Psoas muscle (tissue), 8 donors: Measurements from ENCODE around the gene DIPK1A. TPM values are rescaled to one million over a fixed set of nuclear protein-coding genes. Genes with fewer than 3 reads are reported as not detected.

Experiments
- ATAC-seq, 4 donors: fragments of 200-7000 bp; cut with Tn5 transposase; one replicate each; pipeline ENCODE4 v1.9.1; 2020; ENCODE audit warnings: moderate library complexity in 3 of 4, mild to moderate bottlenecking in 2 of 4
- DNase-seq, 2 donors: peaks; one replicate each; pipeline ENCODE4 v3.0.0-alpha.2; 2020
- H3K27ac ChIP-seq: fragments of 200-600 bp; one replicate; pipeline ENCODE4 v1.8.0; 2022
- H3K27me3 ChIP-seq, 3 donors: fragments of 200-600 bp in 1 of 3; one replicate each; pipeline versions ENCODE4 v1.6.1 to v1.8.0; 2013 to 2022; ENCODE audit warnings: low read length in 2 of 3, mild to moderate bottlenecking in 2 of 3, moderate library complexity in 1 of 3; ENCODE audit not compliant: insufficient read depth in 3 of 3
- H3K36me3 ChIP-seq, 2 donors: fragments of 200-600 bp in 1 of 2; one replicate each; pipeline versions ENCODE4 v1.6.1 to v1.8.0; 2013 to 2022; ENCODE audit warnings: low read depth in 1 of 2, mild to moderate bottlenecking in 1 of 2, moderate library complexity in 1 of 2; ENCODE audit not compliant: insufficient read depth in 1 of 2
- H3K4me1 ChIP-seq: fragments of 200-600 bp; one replicate; pipeline ENCODE4 v1.8.0; 2022
- H3K4me3 ChIP-seq: fragments of 200-600 bp; one replicate; pipeline ENCODE4 v1.8.0; 2022; ENCODE audit warnings: mild to moderate bottlenecking
- H3K9me3 ChIP-seq: fragments of 200-600 bp; one replicate; pipeline ENCODE4 v1.8.0; 2022
- WGBS, 3 donors: extraction: QIAGEN DNeasy Blood & Tissue Kit; methylation state at CpG; one replicate each; pipeline versions ENCODE4 v1.1.6 to v1.1.7; 2013; 5-methylcytosine and 5-hydroxymethylcytosine counted together
- intact Hi-C, 2 donors: fragments of 100-400 bp; cut with DNase I; formaldehyde crosslinking; loops; one replicate each; pipeline versions ENCODE4 v1.11.0 to v1.14.2; 2022
- polyA plus RNA-seq, 3 donors: library from polyadenylated mRNA; stranded (reverse); fragments of 200-250 nt; gene quantifications; one replicate each; pipeline ENCODE4 v1.2.3, GENCODE V29; 2013
- total RNA-seq, 4 donors: library from RNA; stranded (reverse); fragmentation: NEBNext Ultra II Directional in 2 of 4; extraction: Animal tissue kit (Norgen Biotek cat#: 25700) in 2 of 4; gene quantifications; one replicate each; pipeline versions ENCODE4 v1.2.1 to v1.2.4, GENCODE V29; 2021 to 2023
- TF ChIP-seq, protein P1 (sequence below): fragments of 200-600 bp; IDR thresholded peaks from one replicate; pipeline ENCODE4 v1.8.0; 2022; ENCODE audit warnings: antibody characterized with exemption
- donor health status: healthy with polysubstance abuse.
- donor health status: DM: no; HTN: no; CAD: no; lungs with moderate emphysema.
- donor health status: Bipolar disorder and iron deficiency.
- donor health status: healthy.
- donor health status: DM: yes; HTN: yes; CAD: no.
- donor health status: DM: no; HTN: no; CAD: no.
- donor health status: DM: no; HTN: no; CAD: no.
- donor health status: DM: yes; HTN: yes; CAD: no.

Gene DIPK1A
- total and polyA plus RNA-seq, 7 donors: 2.2 to 7.9 (median 5.7) TPM

DNA sequence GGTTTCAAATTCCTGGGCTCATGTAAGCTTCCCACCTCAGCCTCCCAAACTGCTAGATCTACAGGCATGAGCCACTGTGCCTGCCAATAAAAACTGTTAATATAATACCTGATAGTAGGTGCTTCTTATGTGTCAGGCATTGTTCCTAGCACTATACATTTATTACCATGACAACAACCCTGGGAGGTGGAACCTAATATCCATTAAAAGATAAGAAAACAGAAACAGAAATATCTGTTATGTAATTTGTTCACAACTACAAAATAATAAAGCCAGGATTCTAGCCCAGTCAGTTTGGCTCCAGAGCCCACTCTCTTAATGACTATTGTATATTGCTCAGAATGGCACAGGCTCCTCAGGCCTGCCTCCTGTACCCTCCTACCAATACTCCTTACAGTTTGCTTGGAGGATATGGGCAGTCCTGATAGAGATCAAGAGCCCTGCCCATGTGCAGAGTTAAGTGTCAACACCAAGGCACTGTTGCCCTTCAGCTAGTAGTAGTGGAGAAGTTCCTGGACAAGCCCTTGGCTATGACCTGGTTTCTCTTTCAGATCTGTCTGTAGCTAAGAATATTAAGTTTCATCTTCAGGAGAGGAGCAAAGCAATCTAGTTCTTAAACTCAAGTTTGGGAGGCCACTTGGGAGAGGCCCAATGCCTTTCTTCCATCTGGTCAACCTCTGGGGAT is 107.0 kb downstream of the DIPK1A start:
- H3K27ac ChIP-seq: no peak overlapping the region
- H3K4me1 ChIP-seq: peaks cover 2% of the 10 kb centered on the region
- DNase-seq (no peak), ATAC-seq (no peak)
- H3K4me3 ChIP-seq: no peak overlapping the region
- peaks cover 0 to 13% of the 10 kb centered on the region in 2 donors for H3K36me3 ChIP-seq
- H3K27me3 ChIP-seq: no peaks in the 10 kb centered on the region
- H3K9me3 ChIP-seq: no peaks in the 10 kb centered on the region
- TF ChIP-seq, protein P1, sequence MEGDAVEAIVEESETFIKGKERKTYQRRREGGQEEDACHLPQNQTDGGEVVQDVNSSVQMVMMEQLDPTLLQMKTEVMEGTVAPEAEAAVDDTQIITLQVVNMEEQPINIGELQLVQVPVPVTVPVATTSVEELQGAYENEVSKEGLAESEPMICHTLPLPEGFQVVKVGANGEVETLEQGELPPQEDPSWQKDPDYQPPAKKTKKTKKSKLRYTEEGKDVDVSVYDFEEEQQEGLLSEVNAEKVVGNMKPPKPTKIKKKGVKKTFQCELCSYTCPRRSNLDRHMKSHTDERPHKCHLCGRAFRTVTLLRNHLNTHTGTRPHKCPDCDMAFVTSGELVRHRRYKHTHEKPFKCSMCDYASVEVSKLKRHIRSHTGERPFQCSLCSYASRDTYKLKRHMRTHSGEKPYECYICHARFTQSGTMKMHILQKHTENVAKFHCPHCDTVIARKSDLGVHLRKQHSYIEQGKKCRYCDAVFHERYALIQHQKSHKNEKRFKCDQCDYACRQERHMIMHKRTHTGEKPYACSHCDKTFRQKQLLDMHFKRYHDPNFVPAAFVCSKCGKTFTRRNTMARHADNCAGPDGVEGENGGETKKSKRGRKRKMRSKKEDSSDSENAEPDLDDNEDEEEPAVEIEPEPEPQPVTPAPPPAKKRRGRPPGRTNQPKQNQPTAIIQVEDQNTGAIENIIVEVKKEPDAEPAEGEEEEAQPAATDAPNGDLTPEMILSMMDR: no peak
- intact Hi-C loops: loop anchor here in 1 of 2 donors (10.0 kb wide), 1 partner anchor 211 kb away; no protein-coding TSS in a partner anchor

DNA sequence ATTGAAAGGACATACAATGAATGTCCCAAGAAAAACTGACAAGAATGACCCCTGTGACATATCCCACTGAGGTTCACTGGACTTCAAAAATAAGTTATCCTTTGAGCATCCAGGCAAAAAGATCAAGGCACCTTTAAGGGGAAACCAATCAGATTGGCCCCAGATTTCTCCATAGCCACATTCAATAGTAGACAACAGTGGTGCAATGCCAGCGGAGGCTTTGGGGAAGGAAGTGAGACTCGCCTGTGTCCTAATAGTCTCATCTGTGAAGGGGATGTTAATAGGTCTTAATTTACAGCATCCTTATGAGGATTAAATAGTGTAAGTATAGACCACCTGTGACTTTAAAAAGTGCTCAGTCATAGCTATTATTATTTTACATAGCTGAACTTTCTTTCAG is 108.0 kb downstream of the DIPK1A start:
- peaks cover 0 to 18% of the 10 kb centered on the region in 2 donors for H3K36me3 ChIP-seq
- H3K4me1 ChIP-seq: no peaks in the 10 kb centered on the region
- no peak overlapping the region for H3K27ac ChIP-seq
- intact Hi-C loops: loop anchor here in 1 of 2 donors (10.0 kb wide), 1 partner anchor 212 kb away; no protein-coding TSS in a partner anchor
- no peaks in the 10 kb centered on the region for H3K9me3 ChIP-seq
- ATAC-seq (no peak), DNase-seq (no peak)
- no peaks in the 10 kb centered on the region for H3K27me3 ChIP-seq
- 75 to 83% (median 81%) methylated on average over 2 of the region's 2 CpGs for WGBS, 3 donors
- TF ChIP-seq, protein P1: no peak
- H3K4me3 ChIP-seq: no peak overlapping the region

DNA sequence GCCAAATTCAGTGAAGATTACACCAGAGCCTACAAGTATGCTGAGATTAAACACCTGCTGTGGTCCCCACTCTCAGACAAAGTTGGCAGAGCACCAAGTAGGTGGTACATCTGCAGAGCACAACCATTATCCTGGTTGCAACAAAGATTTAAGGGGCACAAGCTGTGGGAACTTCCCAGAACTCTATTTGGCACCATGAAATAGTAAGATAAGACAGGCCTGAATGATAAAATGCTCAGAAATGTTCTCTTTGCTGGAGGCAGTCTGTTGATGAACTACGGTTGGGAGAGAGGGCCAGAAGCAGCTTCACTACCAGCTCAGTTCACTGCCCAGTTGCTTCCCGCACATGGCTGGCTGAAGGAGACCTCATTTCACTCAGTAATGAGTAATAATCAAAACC is 109.5 kb downstream of the DIPK1A start:
- no peaks in the 10 kb centered on the region for H3K27me3 ChIP-seq
- TF ChIP-seq, protein P1: no peak
- no peak for ATAC-seq
- peaks cover 0 to 18% of the 10 kb centered on the region in 2 donors for H3K36me3 ChIP-seq
- H3K4me1 ChIP-seq: no peaks in the 10 kb centered on the region
- WGBS, 3 donors: 74 to 80% (median 75%) methylated on average over 2 of the region's 2 CpGs
- H3K27ac ChIP-seq: no peak overlapping the region
- no peak overlapping the region for H3K4me3 ChIP-seq
- DNase-seq: no peak
- no peaks in the 10 kb centered on the region for H3K9me3 ChIP-seq
- intact Hi-C loops: loop anchor here in 1 of 2 donors (10.0 kb wide), 1 partner anchor 213 kb away; no protein-coding TSS in a partner anchor

DNA sequence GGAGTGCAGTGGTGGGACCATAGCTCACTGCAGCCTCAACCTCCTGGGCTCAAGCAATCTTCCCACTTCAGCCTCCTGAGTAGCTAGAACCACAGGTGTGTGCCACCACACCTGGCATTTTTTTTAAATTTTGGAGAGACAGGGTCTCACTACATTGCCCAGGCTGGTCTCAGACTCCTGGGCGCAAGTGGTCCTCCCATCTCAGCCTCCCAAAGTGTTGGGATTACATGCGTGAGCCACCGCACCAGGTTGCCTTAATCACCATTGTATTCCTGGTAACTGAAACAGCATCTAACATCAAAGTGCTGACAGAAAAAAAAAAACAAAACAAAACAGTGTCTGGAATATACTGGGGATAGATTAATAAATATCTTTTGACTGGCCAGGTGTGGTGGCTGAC is 111.2 kb downstream of the DIPK1A start:
- Histone ChIP-seq H3K27ac (no peak overlapping the region), H3K27me3 (no peaks in the 10 kb centered on the region), H3K4me3 (no peak overlapping the region), H3K4me1 (no peaks in the 10 kb centered on the region), H3K9me3 (no peaks in the 10 kb centered on the region), H3K36me3 (peaks cover 0 to 18% of the 10 kb centered on the region in 2 donors)
- 97 to 99% (median 98%) methylated on average over 3 of the region's 3 CpGs for WGBS, 3 donors
- intact Hi-C loops: loop anchor here in 1 of 2 donors (10.0 kb wide), 1 partner anchor 215 kb away; no protein-coding TSS in a partner anchor
- DNase-seq (no peak), ATAC-seq (no peak)
- TF ChIP-seq, protein P1: no peak
